Regular cardiac myocyte (primary cell): ENCODE data around the gene RECQL5. TPM values are rescaled to one million over a fixed set of nuclear protein-coding genes. Genes with fewer than 3 reads are reported as not detected.

Source experiments
- total RNA-seq: library from RNA; depleted of rRNA; stranded (reverse); fragments of >200 nt; gene quantifications from 2 replicates; pipeline ENCODE4 v1.2.3, GENCODE V29; 2014

Gene RECQL5
- 12.5 and 16.6 TPM in 2 replicates for total RNA-seq

DNA sequence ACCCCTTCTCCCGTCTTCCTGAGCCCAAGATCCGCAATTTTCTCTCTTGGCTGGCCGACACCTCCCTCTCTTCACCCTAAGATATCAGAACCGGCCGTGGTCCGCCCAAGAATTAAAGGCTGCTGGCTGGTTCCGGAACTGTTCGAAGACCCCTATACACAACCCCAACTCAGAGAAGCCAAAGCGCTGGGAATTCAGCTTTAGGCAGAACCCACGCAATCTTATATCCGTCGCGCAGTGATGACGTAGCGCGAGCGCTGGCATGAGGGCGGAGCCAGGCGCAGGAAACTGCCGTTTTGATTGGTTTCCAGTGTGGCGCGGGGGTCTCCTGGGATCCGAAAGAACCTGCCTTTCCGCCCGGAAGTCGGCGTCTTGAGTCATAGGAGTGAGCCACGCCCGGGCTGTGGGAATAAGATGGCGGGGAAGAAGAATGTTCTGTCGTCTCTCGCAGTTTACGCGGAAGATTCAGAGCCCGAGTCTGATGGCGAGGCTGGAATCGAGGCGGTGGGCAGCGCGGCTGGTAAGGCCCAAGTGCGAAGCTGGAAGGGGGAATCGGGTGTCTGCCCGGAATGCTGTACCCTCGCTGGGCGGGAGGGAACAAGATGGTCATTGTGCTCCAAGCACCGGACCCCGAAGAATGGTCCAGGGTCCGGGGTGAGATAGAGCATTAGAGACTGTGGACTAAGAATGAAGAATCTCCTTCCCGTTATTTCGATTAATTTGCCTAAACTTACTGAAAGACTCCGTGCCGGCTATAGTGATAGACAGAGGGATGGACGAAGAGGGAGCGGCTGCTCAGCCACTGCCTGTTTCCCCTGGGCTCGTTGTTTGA, at the start of gene RECQL5, which contains the start of gene SAP30BP:
RECQL5 (minus strand) TSS at position 196 of the 832 bp plus-strand sequence. CDS start 597 bp downstream, outside the sequence.
SAP30BP (plus strand) TSS at position 380 of the 832 bp plus-strand sequence; CDS start at position 415, 35 bp downstream.

DNA sequence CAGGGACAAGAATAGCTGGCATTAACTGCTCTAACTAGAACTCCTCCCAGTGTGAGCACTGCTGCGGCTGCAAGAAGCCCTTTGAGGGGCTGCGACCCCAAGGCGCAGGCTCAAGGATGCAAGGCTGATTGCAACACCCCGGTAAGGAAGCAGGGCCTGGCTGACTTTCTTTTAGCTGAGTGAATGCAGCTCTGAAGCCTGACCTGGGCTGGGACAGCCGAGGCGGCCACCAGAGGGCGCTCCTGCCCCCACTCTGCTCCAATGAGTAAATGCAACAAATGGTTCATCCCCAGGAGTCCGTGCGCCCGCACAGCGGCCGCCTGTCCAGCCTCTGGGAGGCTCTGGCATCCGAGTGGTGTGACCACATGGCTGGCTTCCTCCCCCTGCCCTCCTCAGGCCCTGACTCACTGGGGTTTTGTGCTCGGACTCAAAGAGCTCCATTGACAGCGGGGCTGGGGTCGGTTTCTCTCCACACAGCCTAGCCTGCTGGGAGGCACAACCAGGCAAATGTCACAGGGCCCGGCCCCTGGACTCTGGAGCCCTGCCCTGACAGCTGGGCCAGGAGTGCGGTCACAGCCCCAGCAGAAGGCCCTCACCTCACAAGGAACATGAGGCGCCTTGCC, 34.0 kb downstream of the RECQL5 start, which contains the start of gene SMIM5:
SMIM5 (plus strand) TSS at position 572 of the 623 bp plus-strand sequence. CDS start 6,768 bp downstream, outside the sequence.

DNA sequence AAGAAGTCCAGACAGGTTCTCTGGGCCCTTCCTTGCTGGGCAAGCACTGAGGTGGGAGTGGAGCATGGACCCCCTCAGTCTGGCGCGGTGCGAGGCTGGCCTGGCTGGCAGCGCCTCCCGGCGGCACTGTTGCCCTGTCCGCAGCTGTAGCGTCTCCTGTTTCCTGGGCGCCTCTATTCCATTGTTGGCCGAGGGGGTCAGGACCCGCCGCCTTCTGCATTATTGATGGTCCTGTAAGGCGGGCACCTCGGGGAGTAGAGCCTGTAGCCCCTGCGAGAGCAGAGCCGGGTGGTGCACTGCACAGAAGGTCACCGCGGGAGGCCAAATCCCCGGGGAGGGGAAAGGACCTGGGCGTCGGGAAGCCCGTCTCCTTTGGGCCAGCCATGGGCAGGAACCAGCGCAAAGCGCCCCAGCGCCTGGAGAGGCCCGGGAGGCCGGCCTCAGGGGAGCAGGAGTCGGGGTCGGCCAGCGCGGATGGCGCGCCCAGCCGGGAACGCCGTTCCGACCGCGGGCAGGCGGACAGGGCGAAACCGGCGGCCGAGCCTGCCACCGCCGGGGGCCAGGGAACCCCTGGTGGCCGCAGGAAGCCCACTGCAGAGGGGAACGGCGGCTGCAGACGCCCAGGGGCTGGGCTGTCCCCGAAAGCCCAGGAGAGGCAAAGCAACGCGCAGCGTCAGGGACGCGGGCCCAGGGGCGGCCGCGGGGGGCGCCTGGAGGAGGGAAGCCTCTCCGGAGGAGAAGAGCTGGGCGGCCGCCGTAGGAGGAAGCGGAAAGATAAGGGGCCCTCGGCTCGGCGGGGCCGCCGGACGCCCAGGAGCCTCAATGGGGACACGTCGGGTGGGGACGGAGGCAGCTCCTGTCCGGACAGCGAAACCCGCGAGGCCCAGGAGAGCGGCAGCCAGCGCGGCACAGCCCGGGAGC, 79.0 kb downstream of the RECQL5 start, which contains the start of gene MYO15B:
MYO15B (plus strand) TSS at position 126 of the 921 bp plus-strand sequence; CDS start at position 384, 258 bp downstream.

Other genes with a start within 250 kb of the RECQL5 start
- 19.6 and 34.4 TPM in 2 replicates for gene TMEM94, start 210.5 kb downstream of the RECQL5 start, total RNA-seq
- gene CASKIN2, start 151.6 kb downstream of the RECQL5 start, total RNA-seq, result 3.5 and 4.5 TPM in 2 replicates
- 8.2 and 12.3 TPM in 2 replicates for gene TSEN54, start 150.6 kb downstream of the RECQL5 start, total RNA-seq
- 0.56 and 0.58 TPM in 2 replicates for gene LLGL2, start 141.5 kb downstream of the RECQL5 start, total RNA-seq
- gene MYO15B, start 79.4 kb downstream of the RECQL5 start, total RNA-seq, result 1.2 and 8.2 TPM in 2 replicates
- gene SMIM5, start 33.7 kb downstream of the RECQL5 start, total RNA-seq, result 0.28 TPM in 1 of 2 replicates, not detected in the other
- 31.0 and 52.9 TPM in 2 replicates for gene SAP30BP, start 184 bp upstream of the RECQL5 start, total RNA-seq
- under 0.01 and 0.38 TPM in 2 replicates for gene ITGB4, start 54.3 kb upstream of the RECQL5 start, total RNA-seq
- 29.3 and 49.1 TPM in 2 replicates for gene GALK1, start 98.0 kb upstream of the RECQL5 start, total RNA-seq
- 8.2 and 9.4 TPM in 2 replicates for gene UNK, start 117.7 kb upstream of the RECQL5 start, total RNA-seq
- gene UNC13D, start 177.2 kb upstream of the RECQL5 start, total RNA-seq, result 0.19 and 0.85 TPM in 2 replicates
- gene WBP2, start 188.2 kb upstream of the RECQL5 start, total RNA-seq, result 19.4 and 23.1 TPM in 2 replicates
- 7.7 and 14.1 TPM in 2 replicates for gene TRIM47, start 211.4 kb upstream of the RECQL5 start, total RNA-seq
- 13.5 and 17.6 TPM in 2 replicates for gene TRIM65, start 229.8 kb upstream of the RECQL5 start, total RNA-seq
- gene MRPL38, start 237.7 kb upstream of the RECQL5 start, total RNA-seq, result 25.9 and 28.2 TPM in 2 replicates